NCI-H510A (cell line): ENCODE data around the gene ZC3H10.
"Not testable (repeated sequence)": the region's sequence is repeated elsewhere in the genome, so short reads cannot be mapped to it uniquely, and the experiment has no call there.

Source experiments
- DNase-seq: peaks from one replicate; lab custom pipeline; 2025; lab: John Stamatoyannopoulos, UW

ZC3H10 gene

GRCh38 chr12:56103066-56103711, 14.9 kb upstream of the ZC3H10 start:
- no peak for DNase-seq

GRCh38 chr12:56103823-56104108, 14.3 kb upstream of the ZC3H10 start:
- DNase-seq, result no peak

DNA sequence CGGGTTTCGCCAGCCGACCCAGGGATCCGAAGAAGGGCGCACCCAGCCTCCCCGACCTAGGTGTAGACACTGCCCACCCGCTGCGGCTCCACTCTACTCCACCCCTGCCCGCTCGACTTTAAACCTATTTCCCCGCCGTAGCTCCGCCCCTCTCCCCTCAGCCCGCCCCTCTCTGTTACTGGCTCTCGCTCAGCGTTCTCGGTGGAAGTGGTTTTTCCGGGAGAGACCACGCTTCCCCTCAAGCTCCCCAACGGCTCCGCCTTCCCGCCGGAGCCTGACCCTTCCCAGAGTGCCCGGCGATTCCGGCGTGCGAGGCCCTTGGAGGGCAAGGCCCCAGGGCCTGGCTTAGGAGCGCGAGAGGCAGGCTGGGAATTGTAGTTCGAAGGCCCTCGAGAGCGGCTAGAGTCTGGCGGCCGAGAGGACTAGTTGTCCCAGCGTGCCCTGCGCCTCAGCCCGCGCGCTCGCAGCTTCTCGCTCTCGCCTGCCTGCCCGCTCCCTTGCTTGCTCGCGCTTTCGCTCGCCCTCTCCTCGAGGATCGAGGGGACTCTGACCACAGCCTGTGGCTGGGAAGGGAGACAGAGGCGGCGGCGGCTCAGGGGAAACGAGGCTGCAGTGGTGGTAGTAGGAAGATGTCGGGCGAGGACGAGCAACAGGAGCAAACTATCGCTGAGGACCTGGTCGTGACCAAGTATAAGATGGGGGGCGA, 13.8 kb upstream of the ZC3H10 start, which contains the start of gene PA2G4:
Gene PA2G4, plus strand, starts transcription at position 451 of the 706 bp plus-strand sequence. Its CDS starts 179 bp downstream, at position 630.
- DNase-seq, result peak; percentile 98

GRCh38 chr12:56104815-56105608, 13.1 kb upstream of the ZC3H10 start:
- DNase-seq, result no peak

- no peak for DNase-seq
Observed at GRCh38 chr12:56105609-56105902, 12.5 kb upstream of the ZC3H10 start.

DNA sequence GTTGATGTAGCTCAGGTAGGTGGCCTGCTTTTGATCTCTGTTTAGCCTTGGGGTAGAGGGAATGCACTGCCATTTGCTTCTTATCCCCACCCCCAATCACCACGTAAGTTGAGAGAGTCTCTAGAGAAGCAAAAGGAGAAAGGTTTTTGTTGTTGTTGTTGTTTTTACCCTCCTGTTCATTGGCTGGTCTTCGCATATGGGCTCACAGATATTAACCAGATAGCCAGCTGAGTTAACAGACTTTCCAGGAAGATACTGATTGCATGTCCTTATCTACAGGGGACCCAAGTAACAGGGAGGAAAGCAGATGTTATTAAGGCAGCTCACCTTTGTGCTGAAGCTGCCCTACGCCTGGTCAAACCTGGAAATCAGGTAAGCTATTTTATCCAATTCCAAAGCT, 10.8 kb upstream of the ZC3H10 start:
- no peak for DNase-seq

DNA sequence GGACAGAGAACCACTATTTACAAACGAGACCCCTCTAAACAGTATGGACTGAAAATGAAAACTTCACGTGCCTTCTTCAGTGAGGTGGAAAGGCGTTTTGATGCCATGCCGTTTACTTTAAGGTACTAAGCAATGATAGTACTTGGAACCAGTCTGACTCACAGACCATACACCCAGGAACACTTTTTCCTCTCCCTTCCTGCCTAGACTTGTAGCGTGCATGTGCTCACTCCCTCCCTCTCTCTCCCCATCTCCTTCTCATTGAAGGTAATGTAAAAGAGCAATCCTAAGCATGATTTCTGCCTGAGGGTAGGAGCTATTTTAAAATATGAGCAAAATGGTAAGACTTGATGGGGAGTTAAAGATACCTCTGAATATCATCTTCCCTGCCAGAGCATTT, 7.5 kb upstream of the ZC3H10 start:
- DNase-seq, result no peak

DNA sequence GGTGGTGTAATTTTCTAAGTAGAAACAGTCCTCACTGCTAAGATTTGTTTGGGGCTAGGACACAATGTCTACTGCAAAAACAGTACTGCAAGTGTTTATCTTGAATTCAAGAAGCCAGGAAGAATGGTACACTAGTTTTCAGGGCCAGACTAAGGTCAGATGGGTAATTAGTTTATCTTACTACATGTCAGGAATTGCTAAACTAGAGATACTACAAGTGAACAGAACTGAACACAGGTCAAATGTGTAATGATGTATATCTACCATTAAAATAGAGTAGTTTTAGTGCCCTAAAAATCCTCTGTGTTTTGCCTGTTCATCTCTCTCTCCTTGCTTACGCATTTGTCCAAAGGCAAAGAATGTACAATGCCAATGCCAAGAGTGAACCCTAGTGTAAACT, 4.0 kb upstream of the ZC3H10 start:
- no peak for DNase-seq

- no peak for DNase-seq
Observed at GRCh38 chr12:56115329-56115728, 2.7 kb upstream of the ZC3H10 start.

GRCh38 chr12:56116267-56117081, 1.6 kb upstream of the ZC3H10 start, which contains the start of gene RPL41:
Gene RPL41, plus strand, starts transcription at chr12:56116633.
- peak; percentile 80 for DNase-seq

DNA sequence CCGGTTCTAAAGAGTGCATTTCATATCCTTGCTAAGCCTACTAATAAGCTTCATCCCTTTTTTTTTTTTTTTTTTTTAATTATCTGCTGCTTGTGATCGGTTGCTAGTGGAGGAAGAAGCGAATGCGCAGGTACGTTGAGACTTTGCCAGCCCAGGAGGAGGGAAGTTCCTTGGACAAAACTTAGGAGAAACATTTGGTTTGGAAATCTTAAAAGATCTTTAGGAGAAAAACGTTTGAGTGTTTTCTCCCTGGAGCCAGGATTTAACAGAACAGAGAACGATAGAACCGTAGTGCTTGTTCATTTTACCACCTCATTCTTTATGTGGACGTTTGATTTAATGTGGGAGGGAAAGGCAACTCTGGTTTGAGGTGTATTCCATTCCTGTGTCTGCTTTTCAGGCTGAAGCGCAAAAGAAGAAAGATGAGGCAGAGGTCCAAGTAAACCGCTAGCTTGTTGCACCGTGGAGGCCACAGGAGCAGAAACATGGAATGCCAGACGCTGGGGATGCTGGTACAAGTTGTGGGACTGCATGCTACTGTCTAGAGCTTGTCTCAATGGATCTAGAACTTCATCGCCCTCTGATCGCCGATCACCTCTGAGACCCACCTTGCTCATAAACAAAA, 872 bp upstream of the ZC3H10 start:
- DNase-seq, result not testable (repeated sequence)

GRCh38 chr12:56118688-56119357, 757 bp downstream of the ZC3H10 start:
- no peak for DNase-seq

DNA sequence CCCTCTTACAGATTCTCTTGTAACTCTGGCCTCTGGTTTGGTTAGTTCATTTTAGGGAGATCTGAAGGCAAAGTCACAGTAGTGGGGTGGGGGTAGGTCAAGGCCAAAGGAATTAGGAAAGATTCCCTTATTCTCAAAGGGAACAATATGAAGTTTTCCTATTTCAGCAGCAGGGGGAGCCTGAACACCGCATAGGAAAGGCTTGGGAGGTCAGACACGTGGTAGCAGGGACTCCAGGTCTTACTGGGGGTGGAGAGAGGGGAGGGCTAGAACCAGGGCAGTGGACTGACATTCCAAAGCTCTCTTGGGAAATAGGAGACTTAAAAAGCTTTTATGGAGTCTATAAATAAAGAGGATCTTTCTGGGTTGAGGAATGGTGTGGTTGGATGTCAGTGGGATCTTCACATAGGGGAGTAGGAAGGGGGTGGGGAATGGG, 1.3 kb downstream of the ZC3H10 start:
- DNase-seq, result peak; percentile 57

GRCh38 chr12:56120158-56120846, 2.2 kb downstream of the ZC3H10 start:
- no peak for DNase-seq

DNA sequence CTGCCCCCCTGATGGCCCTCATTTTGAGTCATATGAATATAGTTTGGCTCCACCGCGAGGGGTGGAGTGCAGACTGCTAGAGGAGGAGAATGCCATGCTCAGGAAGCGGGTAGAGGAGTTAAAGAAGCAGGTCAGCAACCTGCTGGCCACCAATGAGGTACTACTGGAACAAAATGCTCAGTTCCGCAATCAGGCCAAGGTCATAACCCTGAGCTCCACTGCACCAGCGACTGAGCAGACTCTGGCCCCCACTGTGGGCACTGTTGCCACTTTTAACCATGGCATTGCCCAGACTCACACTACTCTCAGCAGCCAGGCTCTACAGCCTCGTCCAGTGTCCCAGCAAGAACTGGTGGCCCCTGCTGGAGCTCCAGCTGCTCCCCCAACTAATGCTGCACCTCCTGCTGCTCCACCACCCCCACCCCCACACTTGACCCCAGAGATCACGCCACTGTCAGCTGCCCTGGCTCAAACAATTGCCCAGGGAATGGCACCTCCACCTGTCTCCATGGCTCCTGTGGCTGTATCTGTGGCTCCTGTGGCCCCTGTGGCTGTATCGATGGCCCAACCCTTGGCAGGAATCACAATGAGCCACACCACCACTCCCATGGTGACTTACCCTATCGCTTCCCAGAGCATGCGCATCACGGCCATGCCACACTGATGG, 3.3 kb downstream of the ZC3H10 start:
- DNase-seq, result no peak

DNA sequence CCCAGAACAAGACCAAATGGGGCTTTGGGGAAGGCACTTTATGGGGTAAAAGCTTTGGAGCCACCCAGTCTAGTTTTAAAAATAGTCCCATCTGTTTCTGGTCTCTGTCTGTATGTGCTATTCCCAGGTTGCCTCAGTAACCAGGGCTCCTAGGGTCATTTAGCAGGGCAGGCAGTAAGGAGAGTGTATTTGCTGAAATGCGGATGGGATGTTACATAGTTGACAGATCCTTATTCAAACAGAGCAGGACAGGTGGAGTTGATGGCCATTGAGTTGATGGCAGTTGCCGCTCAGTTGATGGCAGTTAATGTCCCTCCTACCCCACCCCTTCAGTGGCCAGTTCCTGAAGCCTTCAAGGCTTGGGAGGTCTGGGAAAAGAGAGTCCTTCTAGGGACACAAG, 4.6 kb downstream of the ZC3H10 start:
- peak; percentile 21 for DNase-seq

DNA sequence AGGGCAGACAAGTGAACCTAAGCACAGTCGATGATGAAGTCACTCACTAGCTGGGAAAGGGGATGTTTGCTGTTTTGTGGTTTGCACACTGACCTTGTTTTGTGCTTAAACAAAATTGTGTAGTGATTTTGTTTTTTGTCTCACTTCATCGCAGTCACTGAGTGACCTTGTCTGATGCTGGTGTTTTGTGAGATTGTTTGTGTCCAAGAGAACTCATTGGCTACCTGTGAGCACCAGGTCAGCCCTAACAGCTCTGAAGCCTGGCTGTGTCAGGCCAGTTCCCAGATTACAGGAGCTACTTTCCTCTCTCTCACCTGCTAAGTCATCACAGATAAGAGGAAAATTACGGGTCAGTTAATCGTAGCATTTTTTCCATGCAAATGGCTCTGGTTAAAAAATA, 6.1 kb downstream of the ZC3H10 start:
- DNase-seq, result no peak

DNA sequence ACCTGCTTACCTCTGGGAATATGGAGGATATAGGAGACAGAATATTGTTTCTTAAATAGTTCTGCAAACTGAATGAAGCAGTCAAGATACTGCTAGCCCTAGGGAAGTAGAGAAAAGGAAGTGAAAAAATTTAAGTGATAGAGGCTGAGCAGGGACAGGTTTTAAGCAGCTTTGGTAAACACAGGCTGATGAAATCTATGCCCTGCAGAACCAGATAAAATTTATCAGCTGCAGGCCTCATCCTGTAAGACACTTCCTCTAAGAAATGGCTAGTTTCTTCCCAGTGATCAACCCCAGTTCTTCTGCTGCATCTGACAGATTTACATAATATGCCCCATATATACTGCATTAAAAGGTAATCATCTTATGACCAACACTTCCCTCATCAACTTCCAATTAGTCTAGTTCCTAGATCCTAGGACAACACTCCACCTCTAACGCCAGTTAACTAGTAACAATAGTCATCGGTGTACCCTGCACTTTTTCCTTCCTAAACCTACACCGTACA, 8.7 kb downstream of the ZC3H10 start:
- no peak for DNase-seq

- no peak for DNase-seq
Observed at GRCh38 chr12:56127485-56127887, 9.4 kb downstream of the ZC3H10 start.
